Activated CD8-positive, alpha-beta memory T cell treated with anti-CD3 and anti-CD28 coated beads, Interleukin-2, amount 10 ng/mL, durations not matched to agents 7 days and 5 days (primary cell): ENCODE measurements around the gene USB1. TPM values are rescaled to one million over a fixed set of nuclear protein-coding genes. Genes with fewer than 3 reads are reported as not detected.
"Not testable (repeated sequence)": the region's sequence is repeated elsewhere in the genome, so short reads cannot be mapped to it uniquely, and the experiment has no call there.

Source experiments
- ATAC-seq: fragments of 150-1000 bp; cut with Tn5 transposase; one replicate; pipeline ENCODE4 v1.10.0; 2021; ENCODE audit warnings: moderate library complexity
- CTCF ChIA-PET: fragments of 350-600 bp; sonication (Branson Sonifier 250); formaldehyde crosslinking; loops from one replicate; lab custom pipeline; 2021; ENCODE audit warnings: antibody characterized with exemption; lab: Charles Lee
- DNase-seq: peaks from one replicate; pipeline ENCODE4 v3.0.0-alpha.2; 2020
- H3K27ac Mint-ChIP-seq: one replicate; pipeline ENCODE4 v1.8.0; 2021; ENCODE audit warnings: mild to moderate bottlenecking, mixed read lengths
- H3K27me3 Mint-ChIP-seq: one replicate; pipeline ENCODE4 v1.8.0; 2021; ENCODE audit warnings: mixed read lengths
- H3K36me3 Mint-ChIP-seq: one replicate; pipeline ENCODE4 v1.8.0; 2021; ENCODE audit warnings: mild to moderate bottlenecking, mixed read lengths
- H3K4me1 Mint-ChIP-seq: one replicate; pipeline ENCODE4 v1.8.0; 2021; ENCODE audit warnings: mixed read lengths
- H3K4me3 Mint-ChIP-seq: one replicate; pipeline ENCODE4 v1.8.0; 2021; ENCODE audit warnings: mild to moderate bottlenecking, moderate library complexity, mixed read lengths
- H3K9me3 Mint-ChIP-seq: one replicate; pipeline ENCODE4 v1.8.0; 2022; ENCODE audit warnings: low read depth, mixed read lengths
- total RNA-seq, 2 experiments: library from RNA; stranded (reverse); gene quantifications; one replicate each; pipeline ENCODE4 v1.2.3, GENCODE V29; 2021

Gene USB1
- total RNA-seq, 2 experiments from 2014 or later = 62.2 to 68.0 TPM

DNA sequence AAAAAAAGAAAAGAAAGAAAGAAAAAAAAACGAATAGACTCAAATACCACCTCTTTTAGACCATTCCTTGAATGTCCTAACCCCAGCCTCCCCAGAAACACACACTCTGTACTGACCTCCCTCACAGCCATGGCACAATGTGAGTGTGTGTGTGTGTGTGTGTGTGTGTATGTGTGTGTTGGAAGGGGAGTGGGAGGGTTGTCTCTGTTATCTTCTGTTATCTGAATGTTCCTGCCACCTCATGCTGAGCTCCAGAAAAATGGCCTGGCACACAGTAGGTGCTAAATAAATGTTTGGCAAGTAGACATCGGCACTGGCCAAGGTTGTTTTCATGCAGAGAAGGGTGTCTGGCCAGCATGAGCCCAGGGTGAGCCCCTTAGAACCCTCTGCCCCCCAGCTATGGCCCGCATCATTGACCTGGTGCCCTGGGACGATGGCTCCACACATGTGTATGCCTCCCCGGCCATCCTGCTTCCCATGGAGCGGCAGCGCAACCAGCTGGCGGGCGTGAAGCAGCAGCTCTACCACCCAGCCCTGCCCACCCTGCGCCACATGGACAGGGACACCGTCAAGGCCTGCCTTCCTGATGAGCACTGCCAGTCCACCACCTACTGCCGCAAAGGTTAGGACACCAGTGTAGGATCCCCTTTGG is 23.7 kb upstream of the USB1 start:
- ATAC-seq (no peak), DNase-seq (no peak)
- H3K4me1 Mint-ChIP-seq = no peaks in the 10 kb centered on the region
- H3K4me3 Mint-ChIP-seq = no peak overlapping the region
- CTCF ChIA-PET = no interaction called here
- H3K9me3 Mint-ChIP-seq = no peaks in the 10 kb centered on the region
- H3K27ac Mint-ChIP-seq = no peak overlapping the region
- peaks cover 4% of the 10 kb centered on the region for H3K27me3 Mint-ChIP-seq
- no peaks in the 10 kb centered on the region for H3K36me3 Mint-ChIP-seq

DNA sequence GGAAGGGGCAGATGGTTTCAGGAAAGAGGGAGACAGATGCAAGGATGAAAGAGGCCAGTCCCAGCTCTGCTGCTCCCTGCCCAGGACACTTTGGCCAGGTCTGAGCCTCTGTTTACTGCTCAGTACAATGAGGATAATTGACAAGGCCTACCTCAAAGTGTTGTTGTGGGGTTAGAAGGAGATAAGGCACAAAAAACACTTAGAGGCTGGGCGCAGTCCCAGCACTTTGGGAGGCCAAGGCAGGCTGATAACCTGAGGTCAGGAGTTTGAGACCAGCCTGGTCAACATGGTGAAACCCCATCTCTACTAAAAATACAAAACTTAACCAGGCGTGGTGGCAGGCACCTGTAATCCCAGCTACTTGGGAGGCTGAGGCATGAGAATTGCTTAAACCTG is 23.1 kb upstream of the USB1 start:
- ATAC-seq, CTCF ChIA-PET, DNase-seq, H3K4me1 Mint-ChIP-seq, H3K27me3 Mint-ChIP-seq, H3K36me3 Mint-ChIP-seq, H3K4me3 Mint-ChIP-seq, H3K27ac Mint-ChIP-seq, H3K9me3 Mint-ChIP-seq: not testable (repeated sequence)

DNA sequence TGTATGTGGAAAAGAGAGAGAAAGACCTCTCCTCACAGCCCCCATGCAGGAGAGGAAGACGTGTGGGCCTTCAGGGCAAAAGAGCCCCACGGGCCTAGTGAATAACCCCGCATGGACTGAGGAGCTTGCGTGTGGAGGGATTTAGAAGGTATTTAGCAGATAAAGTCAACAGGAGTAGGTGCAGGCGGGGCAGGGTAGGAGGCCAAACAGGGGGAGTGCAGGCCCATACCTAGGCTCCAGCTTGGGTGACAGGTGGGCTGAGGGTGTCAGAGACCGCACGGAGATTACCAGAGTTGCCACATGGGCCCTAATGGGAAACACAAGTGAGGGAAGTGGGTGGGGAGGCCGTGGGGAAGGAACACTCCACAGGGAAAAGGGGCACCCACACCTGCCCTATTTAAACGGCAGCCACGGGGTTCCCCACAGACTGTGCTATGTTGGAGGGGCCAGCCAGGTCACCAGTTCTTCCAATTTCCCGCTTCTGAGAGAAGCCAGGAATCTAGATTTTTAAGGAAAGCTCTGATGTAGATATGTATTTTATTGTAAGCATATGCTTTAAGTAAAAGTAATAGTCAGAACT is 22.1 kb upstream of the USB1 start:
- Mint-ChIP-seq H3K4me3 (no peak overlapping the region), H3K9me3 (no peaks in the 10 kb centered on the region), H3K4me1 (peaks cover under 1% of the 10 kb centered on the region), H3K36me3 (no peaks in the 10 kb centered on the region), H3K27me3 (peaks cover 4% of the 10 kb centered on the region), H3K27ac (no peak overlapping the region)
- CTCF ChIA-PET = no interaction called here
- ATAC-seq (no peak), DNase-seq (no peak)

DNA sequence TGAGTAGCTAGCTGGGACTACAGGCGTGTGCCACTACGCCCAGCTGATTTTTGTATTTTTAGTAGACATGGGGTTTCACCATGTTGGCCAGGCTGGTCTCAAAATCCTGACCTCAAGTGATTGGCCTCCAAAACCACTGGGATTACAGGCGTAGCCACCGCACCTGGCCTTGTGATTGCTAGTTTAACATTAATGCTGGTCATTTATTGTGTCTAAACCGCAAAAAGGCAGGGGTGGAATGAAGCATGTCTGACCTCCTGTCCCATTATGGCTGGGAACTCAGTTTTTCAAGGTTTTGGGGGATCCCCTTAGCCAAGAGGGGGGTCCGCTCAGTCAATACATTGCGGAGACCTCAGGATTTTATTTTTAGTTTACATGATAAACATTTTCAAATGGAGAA is 19.6 kb upstream of the USB1 start:
- H3K36me3 Mint-ChIP-seq = no peaks in the 10 kb centered on the region
- CTCF ChIA-PET = no interaction called here
- H3K27me3 Mint-ChIP-seq = peaks cover 13% of the 10 kb centered on the region
- H3K4me3 Mint-ChIP-seq = no peak overlapping the region
- peaks cover 12% of the 10 kb centered on the region for H3K4me1 Mint-ChIP-seq
- H3K27ac Mint-ChIP-seq = no peak overlapping the region
- no peak for ATAC-seq
- H3K9me3 Mint-ChIP-seq = no peaks in the 10 kb centered on the region
- no peak for DNase-seq

DNA sequence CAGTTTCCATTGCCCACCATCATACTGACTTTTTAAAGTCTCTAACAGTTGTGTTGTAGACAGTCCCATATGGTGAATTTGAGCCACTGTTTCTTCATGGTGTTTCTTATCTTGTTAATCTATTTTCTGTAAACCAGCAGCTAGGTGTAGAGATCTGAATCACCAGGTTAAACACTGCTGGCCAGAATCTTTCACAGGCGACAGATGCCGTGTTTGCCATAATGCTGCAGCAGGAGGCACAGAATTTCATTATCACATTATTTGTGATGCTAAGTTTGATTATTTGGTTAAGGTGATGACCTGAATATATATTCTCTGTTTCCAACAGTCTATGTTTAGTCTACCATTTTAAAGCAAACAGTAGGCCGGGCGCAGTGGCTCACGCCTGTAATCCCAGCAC is 18.8 kb upstream of the USB1 start:
- H3K36me3 Mint-ChIP-seq = no peaks in the 10 kb centered on the region
- no peak overlapping the region for H3K27ac Mint-ChIP-seq
- no peak for DNase-seq
- peaks cover 13% of the 10 kb centered on the region for H3K27me3 Mint-ChIP-seq
- no peak for ATAC-seq
- no peak overlapping the region for H3K4me3 Mint-ChIP-seq
- no peaks in the 10 kb centered on the region for H3K9me3 Mint-ChIP-seq
- CTCF ChIA-PET = interaction anchor here (0.6 to 1.5 kb wide), 2 partner anchors 76 to 792 kb away, joined by 3 read pairs; no protein-coding TSS in a partner anchor
- H3K4me1 Mint-ChIP-seq = peaks cover 12% of the 10 kb centered on the region

DNA sequence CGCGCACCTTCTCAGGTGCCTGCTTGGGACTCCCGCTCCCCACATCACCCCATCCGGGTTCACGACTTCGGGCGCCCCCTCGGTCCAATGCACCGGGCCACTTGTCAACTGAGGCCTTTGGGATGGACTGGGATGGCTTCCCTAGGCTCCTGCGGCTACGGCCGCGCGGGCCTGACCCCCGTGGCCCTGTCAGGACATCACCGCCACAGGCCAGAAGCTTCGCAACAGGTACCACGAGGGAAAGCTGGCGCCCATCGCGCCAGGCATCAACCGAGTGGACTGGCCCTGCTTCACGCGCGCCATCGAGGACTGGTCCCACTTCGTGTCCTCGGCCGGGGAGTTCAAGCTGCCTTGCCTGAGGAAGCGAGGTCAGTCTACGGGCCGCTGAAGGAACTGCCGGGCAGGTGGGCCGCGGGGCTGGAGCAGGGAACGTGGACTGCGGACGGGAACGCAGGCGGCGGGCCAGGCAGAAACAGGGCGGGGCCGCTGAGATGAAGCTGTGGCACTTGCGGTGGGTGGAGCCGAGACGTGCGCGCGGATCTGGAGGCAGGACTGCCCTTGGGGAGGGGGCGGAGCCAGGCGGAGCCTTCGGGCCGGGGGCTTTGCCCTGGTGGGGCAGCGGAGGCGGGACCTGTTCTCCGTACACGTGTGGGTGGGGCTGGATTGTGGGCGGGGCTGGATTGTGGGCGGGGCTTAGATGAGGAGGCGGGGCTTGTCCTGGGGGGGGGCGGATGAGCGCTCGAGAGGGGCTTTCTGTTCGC is 16.6 kb upstream of the USB1 start:
- H3K4me3 Mint-ChIP-seq = peak overlapping the region; percentile 81
- peaks cover 13% of the 10 kb centered on the region for H3K27me3 Mint-ChIP-seq
- H3K4me1 Mint-ChIP-seq = peaks cover 12% of the 10 kb centered on the region
- CTCF ChIA-PET = interaction anchor here (0.6 to 6.4 kb wide), 3 partner anchors 16 to 148 kb away, joined by 3 to 34 read pairs (median 3); partner anchors contain the start of genes USB1 and ZNF319
- DNase-seq (peak; percentile 96), ATAC-seq (peak; percentile 98)
- H3K9me3 Mint-ChIP-seq = no peaks in the 10 kb centered on the region
- peak overlapping the region; percentile 73 for H3K27ac Mint-ChIP-seq
- H3K36me3 Mint-ChIP-seq = no peaks in the 10 kb centered on the region

DNA sequence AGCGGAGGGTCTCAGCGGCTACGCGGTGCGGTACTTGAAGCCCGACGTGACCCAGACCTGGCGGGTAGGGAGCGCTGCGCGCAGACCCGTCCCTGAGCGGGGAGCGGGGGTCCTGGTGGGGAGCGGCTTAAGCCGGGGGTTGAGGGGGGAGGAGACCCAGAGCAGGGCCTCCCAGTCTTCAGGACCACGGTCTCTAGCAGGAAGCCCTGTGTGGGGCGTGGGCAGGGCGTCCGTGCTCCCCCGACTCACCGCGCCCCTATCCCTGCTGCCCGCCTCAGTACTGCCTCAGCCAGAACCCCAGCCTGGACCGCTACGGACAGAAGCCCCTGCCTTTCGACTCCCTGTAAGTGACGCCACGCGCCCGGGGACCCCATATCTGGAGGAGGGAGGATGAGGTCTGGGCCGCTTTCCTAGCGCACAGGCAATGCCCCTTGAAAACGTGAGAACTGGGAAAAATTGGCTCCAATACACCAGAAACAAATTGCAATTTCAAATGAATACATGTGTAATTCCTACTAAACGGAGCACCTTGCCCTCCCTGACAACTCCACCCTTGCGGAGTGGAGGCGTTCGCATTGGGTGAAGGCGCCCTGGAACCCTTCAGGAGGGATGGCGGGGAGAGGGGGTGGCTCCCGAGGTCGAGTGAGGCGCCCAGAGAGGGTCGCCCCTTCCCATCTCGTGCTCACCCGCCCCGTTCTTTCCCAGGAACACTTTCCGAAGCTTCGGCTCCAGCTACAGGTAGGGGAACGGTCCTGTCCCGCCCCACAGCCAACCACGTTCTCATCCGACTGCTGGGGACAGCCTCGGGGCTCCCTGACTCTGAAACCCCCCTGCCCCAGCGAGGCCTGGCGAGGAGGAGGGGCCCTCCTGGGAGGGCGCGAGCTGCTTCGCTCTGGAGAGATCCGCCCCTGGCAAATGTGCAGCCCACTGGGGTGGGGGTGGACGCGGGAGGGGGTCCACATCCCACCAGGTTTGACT is 15.7 kb upstream of the USB1 start:
- Mint-ChIP-seq H3K4me3 (peak overlapping the region; percentile 81), H3K27me3 (peaks cover 13% of the 10 kb centered on the region), H3K27ac (peak overlapping the region; percentile 73), H3K36me3 (no peaks in the 10 kb centered on the region), H3K4me1 (peaks cover 12% of the 10 kb centered on the region), H3K9me3 (no peaks in the 10 kb centered on the region)
- ATAC-seq (peak; percentile 57), DNase-seq (no peak)
- CTCF ChIA-PET = interaction anchor here (0.6 to 6.4 kb wide), 3 partner anchors 15 to 147 kb away, joined by 3 to 34 read pairs (median 3); partner anchors contain the start of genes USB1 and ZNF319

DNA sequence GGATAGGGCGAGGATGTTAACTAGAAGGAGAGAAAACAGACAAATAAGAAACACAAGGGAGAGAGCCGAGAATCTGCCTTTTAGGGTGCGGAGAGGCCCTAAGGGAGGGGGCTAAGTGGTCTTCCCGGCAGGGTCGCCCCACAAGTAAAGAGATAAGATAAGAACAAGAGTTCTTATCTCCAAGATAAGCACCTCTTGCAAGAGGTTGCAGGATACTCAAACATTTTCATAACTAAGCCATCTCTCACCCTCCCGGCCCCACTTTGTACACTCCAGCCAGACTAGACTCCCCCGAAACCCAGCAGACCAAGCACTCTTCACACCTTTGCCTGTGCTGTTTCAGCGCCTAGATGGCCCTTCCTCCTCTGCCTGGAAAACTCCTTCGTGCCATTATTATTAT is 15.0 kb upstream of the USB1 start:
- Mint-ChIP-seq H3K4me1 (peaks cover 12% of the 10 kb centered on the region), H3K27ac (no peak overlapping the region), H3K4me3 (no peak overlapping the region), H3K36me3 (no peaks in the 10 kb centered on the region), H3K9me3 (no peaks in the 10 kb centered on the region), H3K27me3 (peaks cover 13% of the 10 kb centered on the region)
- DNase-seq = no peak
- CTCF ChIA-PET = interaction anchor here (6.4 kb wide), 1 partner anchor 14 kb away, joined by 34 read pairs; the partner anchor contains the start of genes USB1 and ZNF319
- ATAC-seq = no peak

DNA sequence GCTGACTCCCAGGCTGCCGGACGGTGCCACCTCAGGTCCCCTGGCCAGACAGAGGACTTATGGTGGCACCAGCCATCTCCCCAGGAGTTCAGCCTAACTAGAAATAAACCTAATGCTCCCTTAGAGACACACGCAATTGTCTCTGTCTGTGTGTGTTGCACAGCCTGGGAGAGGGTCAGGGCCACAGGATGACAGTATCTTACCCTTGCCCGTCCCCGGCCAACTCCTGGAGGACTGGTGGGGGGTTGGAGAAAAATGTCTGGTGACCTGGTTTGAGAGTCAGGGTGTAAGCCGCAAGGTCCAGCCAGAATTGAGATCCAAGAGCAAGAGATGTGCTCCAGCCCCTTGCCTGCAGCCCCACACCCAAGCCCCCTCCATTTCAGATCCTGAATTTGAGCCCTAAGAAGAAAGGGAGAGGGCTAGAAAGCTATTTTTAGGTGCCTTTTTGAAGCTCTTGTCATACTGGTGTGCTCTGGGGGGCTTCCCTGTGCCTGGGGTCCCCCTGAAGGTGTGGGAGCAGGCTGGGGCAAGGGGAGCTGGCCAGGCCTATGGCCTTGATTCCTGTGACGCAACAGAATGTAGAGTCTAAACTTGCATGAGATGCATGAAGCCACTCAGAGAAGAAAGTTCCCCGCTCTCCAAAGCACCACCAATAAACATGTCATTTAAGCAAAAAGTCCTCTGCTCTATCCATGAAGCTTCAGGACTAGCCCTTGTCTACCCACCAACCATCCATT is 13.6 kb upstream of the USB1 start:
- DNase-seq (no peak), ATAC-seq (no peak)
- Mint-ChIP-seq H3K4me3 (no peak overlapping the region), H3K4me1 (peaks cover 12% of the 10 kb centered on the region), H3K27ac (no peak overlapping the region), H3K36me3 (no peaks in the 10 kb centered on the region), H3K9me3 (no peaks in the 10 kb centered on the region), H3K27me3 (peaks cover 9% of the 10 kb centered on the region)
- CTCF ChIA-PET = interaction anchor here (6.4 kb wide), 1 partner anchor 13 kb away, joined by 34 read pairs; the partner anchor contains the start of genes USB1 and ZNF319

DNA sequence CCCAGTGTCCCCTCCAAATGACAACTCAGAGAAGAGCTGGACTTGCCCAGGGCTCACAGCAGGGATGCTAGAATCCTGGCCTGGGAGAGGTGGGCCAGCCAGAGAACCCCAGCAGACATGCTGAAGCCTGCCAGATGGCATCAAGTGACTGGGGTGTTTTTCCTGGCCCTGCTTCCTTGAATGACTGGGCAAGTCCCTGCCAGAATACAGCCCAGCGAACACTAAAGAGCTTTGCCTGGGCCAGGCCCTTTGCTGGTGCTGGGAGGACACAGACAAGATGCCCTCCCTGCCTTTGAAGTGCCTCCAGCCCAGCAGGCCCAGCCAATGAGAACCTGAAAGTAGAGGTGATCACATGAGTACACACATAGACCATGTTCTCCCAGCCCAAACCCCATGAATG is 12.3 kb upstream of the USB1 start:
- ATAC-seq = no peak
- no peak overlapping the region for H3K4me3 Mint-ChIP-seq

DNA sequence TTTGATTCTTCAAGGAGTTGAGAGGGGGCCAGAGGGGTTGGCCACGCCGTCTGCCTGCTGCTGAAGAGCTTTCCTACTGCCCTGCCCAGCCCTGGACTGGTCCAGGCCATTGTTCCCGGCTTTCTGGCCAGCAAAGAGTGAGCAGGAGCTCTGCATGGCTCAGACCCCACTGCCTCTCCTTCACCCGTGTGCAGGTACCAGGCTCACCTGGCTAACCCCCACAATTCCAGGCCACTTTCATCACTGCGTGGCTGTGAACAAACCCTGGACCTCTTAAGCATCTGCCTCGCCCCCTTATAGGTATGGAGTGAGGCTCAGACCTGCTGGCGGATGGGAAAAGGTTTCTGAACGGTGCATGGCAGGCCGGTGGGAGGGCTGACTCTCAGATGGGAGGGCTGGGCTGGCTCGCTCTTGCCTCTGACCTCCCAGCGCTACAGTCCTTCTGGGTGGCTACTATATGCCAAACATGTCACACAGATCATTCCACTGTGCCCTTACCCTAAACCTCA is 9.6 kb upstream of the USB1 start:
- CTCF ChIA-PET = interaction anchor here (1.0 kb wide), 1 partner anchor 85 kb away, joined by 3 read pairs; no protein-coding TSS in a partner anchor
- Mint-ChIP-seq H3K27me3 (no peaks in the 10 kb centered on the region), H3K36me3 (peaks cover 7% of the 10 kb centered on the region), H3K4me3 (no peak overlapping the region), H3K9me3 (no peaks in the 10 kb centered on the region), H3K4me1 (peaks cover 20% of the 10 kb centered on the region), H3K27ac (no peak overlapping the region)
- DNase-seq (no peak), ATAC-seq (no peak)

More for the DNA sequence above, 12.3 kb upstream of the USB1 start:
- H3K27me3 Mint-ChIP-seq = peaks cover 9% of the 10 kb centered on the region
- H3K36me3 Mint-ChIP-seq = no peaks in the 10 kb centered on the region
- H3K4me1 Mint-ChIP-seq = peaks cover 12% of the 10 kb centered on the region
- CTCF ChIA-PET = interaction anchor here (6.4 kb wide), 1 partner anchor 11 kb away, joined by 34 read pairs; the partner anchor contains the start of genes USB1 and ZNF319
- no peaks in the 10 kb centered on the region for H3K9me3 Mint-ChIP-seq
- DNase-seq = no peak
- H3K27ac Mint-ChIP-seq = no peak overlapping the region

DNA sequence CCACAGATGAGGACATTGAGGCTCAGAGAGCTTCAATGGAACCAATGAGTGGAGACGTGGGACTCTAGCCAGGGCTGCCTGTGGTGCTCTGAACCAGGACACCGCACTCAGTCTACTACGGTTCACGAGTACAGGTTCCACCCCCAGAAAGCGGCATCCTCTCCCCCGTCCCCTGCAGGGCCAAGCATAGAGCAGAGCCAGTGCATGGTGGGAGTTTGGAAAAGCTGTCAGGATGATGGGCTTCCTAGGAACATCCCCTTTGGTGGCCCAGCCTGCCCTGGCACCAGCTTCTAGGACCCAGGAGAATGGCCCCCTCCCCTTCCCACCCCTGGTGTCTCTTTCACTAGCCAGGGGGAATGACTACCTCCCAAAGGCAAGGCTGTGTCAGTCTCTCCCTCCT is 9.1 kb upstream of the USB1 start:
- Mint-ChIP-seq H3K4me1 (peaks cover 21% of the 10 kb centered on the region), H3K36me3 (peaks cover 10% of the 10 kb centered on the region), H3K4me3 (no peak overlapping the region), H3K27ac (no peak overlapping the region), H3K9me3 (no peaks in the 10 kb centered on the region), H3K27me3 (no peaks in the 10 kb centered on the region)
- no peak for ATAC-seq
- CTCF ChIA-PET = interaction anchor here (1.0 kb wide), 2 partner anchors 86 to 92 kb away, joined by 3 read pairs; no protein-coding TSS in a partner anchor
- DNase-seq = no peak
